Measurements from ENCODE around the gene INS.

- TF ChIP-seq, protein P1, sequence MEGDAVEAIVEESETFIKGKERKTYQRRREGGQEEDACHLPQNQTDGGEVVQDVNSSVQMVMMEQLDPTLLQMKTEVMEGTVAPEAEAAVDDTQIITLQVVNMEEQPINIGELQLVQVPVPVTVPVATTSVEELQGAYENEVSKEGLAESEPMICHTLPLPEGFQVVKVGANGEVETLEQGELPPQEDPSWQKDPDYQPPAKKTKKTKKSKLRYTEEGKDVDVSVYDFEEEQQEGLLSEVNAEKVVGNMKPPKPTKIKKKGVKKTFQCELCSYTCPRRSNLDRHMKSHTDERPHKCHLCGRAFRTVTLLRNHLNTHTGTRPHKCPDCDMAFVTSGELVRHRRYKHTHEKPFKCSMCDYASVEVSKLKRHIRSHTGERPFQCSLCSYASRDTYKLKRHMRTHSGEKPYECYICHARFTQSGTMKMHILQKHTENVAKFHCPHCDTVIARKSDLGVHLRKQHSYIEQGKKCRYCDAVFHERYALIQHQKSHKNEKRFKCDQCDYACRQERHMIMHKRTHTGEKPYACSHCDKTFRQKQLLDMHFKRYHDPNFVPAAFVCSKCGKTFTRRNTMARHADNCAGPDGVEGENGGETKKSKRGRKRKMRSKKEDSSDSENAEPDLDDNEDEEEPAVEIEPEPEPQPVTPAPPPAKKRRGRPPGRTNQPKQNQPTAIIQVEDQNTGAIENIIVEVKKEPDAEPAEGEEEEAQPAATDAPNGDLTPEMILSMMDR (IDR thresholded peaks at IDR 0.05; ENCODE audit: low read depth, low read length, poor library complexity, severe bottlenecking): no peak
- TF ChIP-seq EZH2phosphoT487 (IDR thresholded peaks at IDR 0.05; ENCODE audit: borderline replicate concordance, low read length): no peak
Measured at GRCh38 chr11:2195756-2196088, 34.7 kb upstream of the INS start.
